Lower lobe of right lung (tissue), 2 donors: Measurements from ENCODE around the gene C19orf67. TPM values are rescaled to one million over a fixed set of nuclear protein-coding genes. Genes with fewer than 3 reads are reported as not detected.

ENCODE experiments used
- ATAC-seq, 2 donors: fragments of 200-7000 bp; cut with Tn5 transposase; one replicate each; pipeline ENCODE4 v1.9.1; 2020 to 2022; ENCODE audit warnings: mild to moderate bottlenecking in 2 of 2, moderate library complexity in 2 of 2
- DNase-seq: peaks from one replicate; pipeline ENCODE4 v3.0.0-alpha.2; 2020
- H3K27ac ChIP-seq: fragments of 200-600 bp; one replicate; pipeline ENCODE4 v1.8.0; 2022
- H3K27me3 ChIP-seq: fragments of 200-600 bp; one replicate; pipeline ENCODE4 v1.8.0; 2022; ENCODE audit warnings: low read depth
- H3K36me3 ChIP-seq: fragments of 200-600 bp; one replicate; pipeline ENCODE4 v1.8.0; 2022; ENCODE audit warnings: mild to moderate bottlenecking
- H3K4me1 ChIP-seq: fragments of 200-600 bp; one replicate; pipeline ENCODE4 v1.8.0; 2022
- H3K4me3 ChIP-seq: fragments of 200-600 bp; one replicate; pipeline ENCODE4 v1.8.0; 2022; ENCODE audit warnings: mild to moderate bottlenecking
- H3K9me3 ChIP-seq: fragments of 200-600 bp; one replicate; pipeline ENCODE4 v1.8.0; 2022
- CTCF ChIP-seq: fragments of 200-600 bp; IDR thresholded peaks from one replicate; pipeline ENCODE4 v1.8.0; 2022; ENCODE audit warnings: antibody characterized with exemption, mild to moderate bottlenecking
- intact Hi-C: fragments of 100-400 bp; cut with DNase I; formaldehyde crosslinking; loops from one replicate; pipeline ENCODE4 v1.11.0; 2022
- total RNA-seq: library from RNA; stranded (reverse); fragmentation: NEBNext Ultra II Directional; extraction: Animal tissue kit (Norgen Biotek cat#: 25700); gene quantifications from one replicate; pipeline ENCODE4 v1.2.1, GENCODE V29; 2021
- donor health status: DM: no; HTN: yes; CAD: no; lungs with severe emphysema.

The C19orf67 gene
- total RNA-seq, 1 donor from 2014 or later: not detected

DNA sequence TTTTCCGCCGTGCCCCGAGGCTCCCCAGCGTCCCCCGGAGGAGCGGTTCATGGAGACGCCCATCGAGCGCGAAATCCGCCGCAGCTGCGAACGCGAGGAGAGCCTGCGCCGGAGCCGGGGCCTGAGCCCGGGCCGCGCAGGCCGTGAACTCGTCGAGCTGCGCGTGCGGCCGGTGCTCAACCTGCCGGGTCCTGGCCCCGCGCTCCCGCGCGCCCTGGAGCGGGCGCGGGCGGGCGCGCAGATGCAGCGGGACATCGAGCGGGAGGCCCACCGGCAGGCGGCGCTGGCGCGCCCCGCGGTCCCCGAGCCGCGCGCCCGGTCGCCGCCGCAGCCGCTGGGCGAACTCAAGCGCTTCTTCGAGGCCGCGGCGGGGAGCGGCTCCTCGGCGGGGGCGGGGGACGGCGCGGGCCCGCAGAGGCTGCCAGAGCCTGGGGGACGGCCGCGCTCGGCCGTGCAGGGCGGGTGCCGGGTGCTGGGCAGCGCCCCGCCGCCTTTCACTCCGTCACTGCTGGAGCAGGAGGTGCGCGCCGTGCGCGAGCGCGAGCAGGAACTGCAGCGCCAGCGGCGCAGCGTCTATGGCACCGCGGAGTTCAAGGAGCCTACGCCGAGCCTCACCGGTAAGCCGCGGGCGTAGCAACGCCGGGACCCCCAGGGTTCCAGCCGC lies 12.2 kb downstream of the C19orf67 start:
- DNase-seq (peak; percentile 88), ATAC-seq (peak; percentile 57 to 73)
- Histone ChIP-seq H3K4me1 (peaks cover 38% of the 10 kb centered on the region), H3K27me3 (no peaks in the 10 kb centered on the region), H3K4me3 (peak overlapping the region; percentile 86), H3K9me3 (no peaks in the 10 kb centered on the region), H3K36me3 (no peaks in the 10 kb centered on the region), H3K27ac (peak overlapping the region; percentile 92)
- TF ChIP-seq CTCF: peak; percentile 29
- intact Hi-C loops: no loop called here

- TF ChIP-seq CTCF: no peak
- no peaks in the 10 kb centered on the region for H3K27me3 ChIP-seq
- peak within 1 kb of the TSS; percentile 92 for H3K27ac ChIP-seq
- DNase-seq (peak; percentile 86), ATAC-seq (peak; percentile 81 to 86)
- H3K4me3 ChIP-seq: peak within 1 kb of the TSS; percentile 86
- no peaks in the 10 kb centered on the region for H3K9me3 ChIP-seq
- peaks cover 38% of the 10 kb centered on the region for H3K4me1 ChIP-seq
- intact Hi-C loops: no loop called here
- H3K36me3 ChIP-seq: no peaks in the 10 kb centered on the region
Measured at GRCh38 chr19:14072535-14073260, 12.9 kb downstream of the C19orf67 start, which contains the start of gene MISP3. Gene MISP3 (plus strand): TSS chr19:14072786. CDS start chr19:14073310, 524 bp downstream.

GRCh38 chr19:14070268-14071050 lies 15.1 kb downstream of the C19orf67 start:
- no peak for ATAC-seq
- intact Hi-C loops: no loop called here
- Histone ChIP-seq H3K27ac (no peak overlapping the region), H3K27me3 (no peaks in the 10 kb centered on the region), H3K4me3 (no peak overlapping the region), H3K36me3 (no peaks in the 10 kb centered on the region), H3K9me3 (no peaks in the 10 kb centered on the region), H3K4me1 (peaks cover 36% of the 10 kb centered on the region)
- DNase-seq: no peak
- TF ChIP-seq CTCF: no peak

DNA sequence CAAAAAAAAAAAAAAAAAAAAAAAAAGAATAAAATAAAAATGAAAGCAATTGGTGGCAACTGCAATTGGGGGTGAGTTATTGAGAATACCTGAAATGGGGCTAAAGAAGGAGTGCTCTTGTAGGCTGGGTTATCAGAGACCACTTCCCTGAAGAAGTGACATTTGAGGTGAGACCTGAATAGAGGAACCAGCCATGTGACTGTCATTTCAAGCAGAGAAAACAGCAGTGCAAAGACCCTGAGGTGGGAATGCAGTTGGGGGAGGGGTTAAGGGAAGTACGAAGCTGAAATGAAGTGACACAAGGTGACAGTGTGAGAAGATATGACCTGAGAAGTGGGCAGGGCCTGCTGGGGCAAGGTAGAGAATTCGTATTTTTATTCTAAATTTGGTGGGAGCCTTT lies 19.4 kb downstream of the C19orf67 start:
- no peak for DNase-seq
- peaks cover under 1% of the 10 kb centered on the region for H3K4me1 ChIP-seq
- intact Hi-C loops: no loop called here
- ATAC-seq: no peak
- no peaks in the 10 kb centered on the region for H3K9me3 ChIP-seq
- no peak overlapping the region for H3K4me3 ChIP-seq
- H3K36me3 ChIP-seq: no peaks in the 10 kb centered on the region
- TF ChIP-seq CTCF: no peak
- no peak overlapping the region for H3K27ac ChIP-seq
- peaks cover 9% of the 10 kb centered on the region for H3K27me3 ChIP-seq

DNA sequence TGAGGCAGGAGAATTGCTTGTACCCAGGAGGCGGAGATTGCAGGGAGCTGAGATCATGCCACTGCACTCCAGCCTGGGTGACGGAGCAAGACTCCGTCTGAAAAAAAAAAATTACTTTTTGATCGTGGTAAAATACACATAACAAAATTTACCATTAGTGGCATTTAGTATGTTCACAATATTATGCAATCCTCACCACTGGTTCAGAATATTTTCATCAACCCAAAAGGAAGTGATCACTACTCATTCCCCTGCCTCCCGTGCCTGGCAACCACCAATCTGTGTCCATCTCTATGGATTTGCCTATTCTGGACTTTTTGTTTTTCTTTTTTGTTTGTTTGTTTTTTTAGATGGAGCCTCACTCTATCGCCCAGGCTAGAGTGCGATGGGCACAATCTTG lies 22.5 kb downstream of the C19orf67 start:
- Histone ChIP-seq H3K27me3 (peaks cover 27% of the 10 kb centered on the region), H3K9me3 (no peaks in the 10 kb centered on the region), H3K4me1 (no peaks in the 10 kb centered on the region), H3K27ac (no peak overlapping the region), H3K4me3 (no peak overlapping the region), H3K36me3 (no peaks in the 10 kb centered on the region)
- intact Hi-C loops: no loop called here
- no peak for ATAC-seq
- no peak for TF ChIP-seq CTCF
- DNase-seq: no peak
